H9 (cell line): ENCODE measurements around the gene AACS. TPM values are rescaled to one million over a fixed set of nuclear protein-coding genes. Genes with fewer than 3 reads are reported as not detected.
"Not testable (repeated sequence)": the region's sequence is repeated elsewhere in the genome, so short reads cannot be mapped to it uniquely, and the experiment has no call there.

Experiments
- DNase-seq: peaks from one replicate; pipeline ENCODE4 v3.0.0-alpha.2; 2017
- H2AFZ ChIP-seq: one replicate; pipeline ENCODE4 v1.6.1; 2013; ENCODE audit warnings: mild to moderate bottlenecking, low read length, control low read depth, moderate library complexity
- H2AK5ac ChIP-seq: 2 replicates; pipeline ENCODE4 v1.6.1; 2013; ENCODE audit warnings: low read length, control low read depth, mixed read lengths; ENCODE audit not compliant: insufficient read length
- H2BK120ac ChIP-seq: one replicate; pipeline ENCODE4 v1.6.1; 2013; ENCODE audit warnings: low read depth, mild to moderate bottlenecking, low read length, control low read depth, inconsistent platforms; ENCODE audit not compliant: poor library complexity, severe bottlenecking
- H2BK12ac ChIP-seq: 2 replicates; pipeline ENCODE4 v1.6.1; 2013; ENCODE audit warnings: low read length, control low read depth, mixed read lengths, low read depth; ENCODE audit not compliant: insufficient read length
- H2BK15ac ChIP-seq: 2 replicates; pipeline ENCODE4 v1.6.1; 2013; ENCODE audit warnings: low read depth, low read length, control low read depth
- H2BK20ac ChIP-seq: one replicate; pipeline ENCODE4 v1.6.1; 2013; ENCODE audit warnings: low read depth, mild to moderate bottlenecking, low read length, control low read depth, inconsistent platforms; ENCODE audit not compliant: poor library complexity, severe bottlenecking
- H2BK5ac ChIP-seq: 2 replicates; pipeline ENCODE4 v1.6.1; 2013; ENCODE audit warnings: low read length, control low read depth, mixed read lengths; ENCODE audit not compliant: insufficient read length
- H3K14ac ChIP-seq: 2 replicates; pipeline ENCODE4 v1.6.1; 2013; ENCODE audit warnings: low read length, control low read depth; ENCODE audit not compliant: insufficient read depth
- H3K18ac ChIP-seq: 2 replicates; pipeline ENCODE4 v1.6.1; 2013; ENCODE audit warnings: low read depth, mild to moderate bottlenecking, mixed read lengths, low read length, control low read depth; ENCODE audit not compliant: insufficient read length
- H3K23ac ChIP-seq: 2 replicates; pipeline ENCODE4 v1.6.1; 2013; ENCODE audit warnings: low read length, control low read depth, mixed read lengths, low read depth; ENCODE audit not compliant: insufficient read length
- H3K23me2 ChIP-seq: 2 replicates; pipeline ENCODE4 v1.6.1; 2013; ENCODE audit warnings: low read depth, mild to moderate bottlenecking, mixed read lengths, low read length, control low read depth; ENCODE audit not compliant: insufficient read length, poor library complexity, severe bottlenecking
- H3K27ac ChIP-seq: 2 replicates; pipeline ENCODE4 v1.5.1; 2013; ENCODE audit warnings: low read length, control low read depth, mixed read lengths, low read depth; ENCODE audit not compliant: insufficient read length
- H3K27me3 ChIP-seq: 2 replicates; pipeline ENCODE4 v1.6.1; 2013; ENCODE audit warnings: low read length, control low read depth, inconsistent platforms; ENCODE audit not compliant: insufficient read depth
- H3K4ac ChIP-seq: 2 replicates; pipeline ENCODE4 v1.6.1; 2013; ENCODE audit warnings: low read depth, mild to moderate bottlenecking, control low read depth, inconsistent platforms, low read length, moderate library complexity
- H3K4me1 ChIP-seq: 2 replicates; pipeline ENCODE4 v1.6.1; 2013; ENCODE audit warnings: low read length, control low read depth, inconsistent platforms; ENCODE audit not compliant: insufficient read depth
- H3K4me2 ChIP-seq: 2 replicates; pipeline ENCODE4 v1.6.1; 2013; ENCODE audit warnings: low read length, control low read depth, mixed read lengths; ENCODE audit not compliant: insufficient read length, insufficient read depth
- H3K56ac ChIP-seq: 2 replicates; pipeline ENCODE4 v1.6.1; 2013; ENCODE audit warnings: low read depth, mild to moderate bottlenecking, mixed read lengths, low read length, control low read depth; ENCODE audit not compliant: insufficient read length
- H3K79me1 ChIP-seq: 2 replicates; pipeline ENCODE4 v1.6.1; 2013; ENCODE audit warnings: low read depth, mild to moderate bottlenecking, moderate library complexity, low read length, control low read depth, inconsistent platforms; ENCODE audit not compliant: insufficient read depth, poor library complexity, severe bottlenecking
- H3K79me2 ChIP-seq: 2 replicates; pipeline ENCODE4 v1.6.1; 2013; ENCODE audit warnings: low read length, control low read depth, inconsistent platforms; ENCODE audit not compliant: insufficient read depth
- H3K9ac ChIP-seq: 2 replicates; pipeline ENCODE4 v1.6.1; 2013; ENCODE audit warnings: low read length, control low read depth, mixed read lengths; ENCODE audit not compliant: insufficient read length; ENCODE audit errors: extremely low read depth
- H3K9me3 ChIP-seq: one replicate; pipeline ENCODE4 v1.6.1; 2013; ENCODE audit warnings: low read depth, low read length, inconsistent platforms; ENCODE audit not compliant: control insufficient read depth
- H3T11ph ChIP-seq: one replicate; pipeline ENCODE4 v1.6.1; 2013; ENCODE audit warnings: mild to moderate bottlenecking, low read length, control low read depth, inconsistent platforms
- H4K20me1 ChIP-seq: one replicate; pipeline ENCODE4 v1.6.1; 2013; ENCODE audit not compliant: control insufficient read depth, insufficient read length, insufficient read depth
- H4K5ac ChIP-seq: 2 replicates; pipeline ENCODE4 v1.6.1; 2013; ENCODE audit warnings: low read depth, mild to moderate bottlenecking, mixed read lengths, low read length, control low read depth; ENCODE audit not compliant: insufficient read length
- H4K8ac ChIP-seq: replicated peaks from 2 replicates; pipeline ENCODE4 v1.6.1; 2013; ENCODE audit warnings: low read length, control low read depth, mixed read lengths, low read depth; ENCODE audit not compliant: insufficient read length
- H4K91ac ChIP-seq: 2 replicates; pipeline ENCODE4 v1.6.1; 2013; ENCODE audit warnings: low read depth, mild to moderate bottlenecking, moderate library complexity, mixed read lengths, low read length, control low read depth; ENCODE audit not compliant: insufficient read length
- H3K27ac Mint-ChIP-seq, 3 experiments: 2 replicates in 2 of 3; 3 replicates in 1 of 3; pipeline ENCODE4 v1.8.0; 2020 to 2021; ENCODE audit warnings: mixed read lengths in 3 of 3, mild to moderate bottlenecking in 1 of 3, moderate library complexity in 1 of 3
- H3K27me3 Mint-ChIP-seq: 2 replicates; pipeline ENCODE4 v1.8.0; 2021; ENCODE audit warnings: low read depth, mild to moderate bottlenecking, moderate library complexity, mixed read lengths
- H3K36me3 Mint-ChIP-seq, 3 experiments: 2 replicates in 2 of 3; 3 replicates in 1 of 3; pipeline ENCODE4 v1.8.0; 2020 to 2021; ENCODE audit warnings: low read depth in 3 of 3, mixed read lengths in 3 of 3; ENCODE audit not compliant: insufficient read depth in 1 of 3
- H3K4me1 Mint-ChIP-seq, 2 experiments: 2 replicates each; pipeline ENCODE4 v1.8.0; 2020; ENCODE audit warnings: mixed read lengths in 2 of 2
- H3K4me3 Mint-ChIP-seq, 2 experiments: 2 replicates in 1 of 2; 3 replicates in 1 of 2; pipeline ENCODE4 v1.8.0; 2020 to 2021; ENCODE audit warnings: mild to moderate bottlenecking in 2 of 2, mixed read lengths in 2 of 2, moderate library complexity in 1 of 2
- H3K9me3 Mint-ChIP-seq, 2 experiments: 2 replicates in 1 of 2; 3 replicates in 1 of 2; pipeline ENCODE4 v1.8.0; 2020; ENCODE audit warnings: mild to moderate bottlenecking in 2 of 2, mixed read lengths in 2 of 2, moderate library complexity in 1 of 2
- CTCF ChIP-seq: fragments of 200-600 bp; sonication (generic); conservative IDR thresholded peaks from 3 replicates; pipeline ENCODE4 v1.8.0; 2021; ENCODE audit warnings: antibody characterized with exemption, mild to moderate bottlenecking
- WGBS: extraction: QIAGEN DNeasy Blood & Tissue Kit; methylation state at CpG from one replicate; pipeline ENCODE4 v1.1.7; 2013; ENCODE audit warnings: missing lambda C conversion rate, low lambda C conversion rate, mixed read lengths; ENCODE audit not compliant: insufficient read length; ENCODE audit errors: extremely low coverage; 5-methylcytosine and 5-hydroxymethylcytosine counted together
- total RNA-seq: library from RNA; stranded (reverse); gene quantifications from 2 replicates; pipeline ENCODE4 v1.2.1, GENCODE V29; 2021

AACS gene
- total RNA-seq, 1 experiment from 2014 or later: 35.0 TPM

DNA sequence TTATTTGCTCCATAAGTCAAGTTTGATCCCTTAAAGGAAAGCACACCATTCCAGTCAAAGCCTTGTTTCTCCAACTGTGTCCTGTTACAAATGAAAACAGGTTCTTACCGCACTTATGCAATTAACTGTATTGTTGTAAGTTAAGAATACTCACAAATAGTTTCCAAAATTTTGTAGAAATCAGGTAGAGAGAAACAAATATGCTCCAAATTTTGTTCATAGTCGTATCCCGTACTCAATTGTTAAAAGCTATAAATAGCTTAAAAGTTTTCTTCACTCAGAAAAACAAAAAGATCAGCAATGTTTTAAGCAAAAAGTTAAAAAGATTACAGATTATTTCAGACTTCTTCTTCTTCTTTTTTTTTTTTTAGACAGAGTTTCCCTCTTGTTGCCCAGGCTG, 4.0 kb upstream of the AACS start:
- no peak overlapping the region for H3K23ac ChIP-seq
- H3K9ac ChIP-seq: no peak overlapping the region
- WGBS: no CpG with 5 or more reads among the region's 3 CpGs
- no peak for TF ChIP-seq CTCF
- H3K14ac ChIP-seq: no peak overlapping the region
- H3K9me3 ChIP-seq: no peaks in the 10 kb centered on the region
- H2AK5ac ChIP-seq: no peak overlapping the region
- no peak overlapping the region for H3T11ph ChIP-seq
- no peak overlapping the region for H2BK5ac ChIP-seq
- no peak overlapping the region for H4K91ac ChIP-seq
- Mint-ChIP-seq H3K9me3 (peaks cover 24 to 27% of the 10 kb centered on the region in 2 experiments), H3K27ac (no peak overlapping the region), H3K4me1 (peaks cover 18 to 43% of the 10 kb centered on the region in 2 experiments), H3K4me3 (no peak overlapping the region), H3K36me3 (peaks cover 11 to 28% (median 14%) of the 10 kb centered on the region in 3 experiments), H3K27me3 (peaks cover 2% of the 10 kb centered on the region; the same call in 1 of the 2 replicates)
- H2AFZ ChIP-seq: no peak overlapping the region
- H2BK120ac ChIP-seq: no peak overlapping the region
- no peak for DNase-seq
- H2BK12ac ChIP-seq: no peak overlapping the region
- no peak overlapping the region for H3K4me2 ChIP-seq
- no peak overlapping the region for H2BK15ac ChIP-seq
- no peak overlapping the region for H3K4ac ChIP-seq
- no peaks in the 10 kb centered on the region for H3K27me3 ChIP-seq
- peaks cover 7% of the 10 kb centered on the region; the same call in 1 of the 2 replicates for H3K4me1 ChIP-seq
- H4K5ac ChIP-seq: no peak overlapping the region
- no peak overlapping the region for H4K8ac ChIP-seq
- no peak overlapping the region for H3K27ac ChIP-seq
- peaks cover 2% of the 10 kb centered on the region; the same call in 1 of the 2 replicates for H3K79me2 ChIP-seq
- no peaks in the 10 kb centered on the region for H3K79me1 ChIP-seq
- peaks cover 14% of the 10 kb centered on the region for H3K23me2 ChIP-seq
- H3K56ac ChIP-seq: no peak overlapping the region
- no peaks in the 10 kb centered on the region for H4K20me1 ChIP-seq
- no peak overlapping the region for H2BK20ac ChIP-seq
- no peak overlapping the region for H3K18ac ChIP-seq

DNA sequence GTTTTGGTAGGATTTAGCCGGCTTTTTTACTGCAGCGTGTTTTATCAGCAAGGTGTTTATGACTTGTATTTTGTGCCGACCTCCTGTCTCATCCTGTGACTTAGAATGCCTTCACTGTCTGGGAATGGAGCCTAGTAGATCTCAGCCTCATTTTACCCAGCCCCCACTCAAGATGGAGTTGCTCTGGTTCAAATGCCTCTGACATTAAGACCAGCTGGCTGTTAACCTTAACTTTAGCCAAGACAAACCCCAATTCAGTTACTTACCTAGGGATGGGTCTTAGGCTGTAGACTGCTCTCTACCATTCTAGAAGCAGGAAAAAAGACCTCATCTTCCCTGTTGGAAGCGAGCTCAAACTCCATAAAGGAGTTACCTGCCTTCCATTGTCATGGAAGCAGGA, 1.7 kb upstream of the AACS start:
- not testable (repeated sequence) for H3K4ac ChIP-seq

More for the DNA sequence above, 1.7 kb upstream of the AACS start:
- not testable (repeated sequence) for H3K27me3 ChIP-seq, H2BK12ac ChIP-seq, H3K56ac ChIP-seq, H2BK120ac ChIP-seq, H3K27ac ChIP-seq, H2BK5ac ChIP-seq, H4K8ac ChIP-seq, H4K20me1 ChIP-seq, H3K14ac ChIP-seq, H3K27me3 Mint-ChIP-seq, H2BK20ac ChIP-seq, H3T11ph ChIP-seq, H2BK15ac ChIP-seq, H2AK5ac ChIP-seq, H3K9ac ChIP-seq, H3K27ac Mint-ChIP-seq, H3K18ac ChIP-seq, DNase-seq, H3K9me3 ChIP-seq, H2AFZ ChIP-seq, H3K4me2 ChIP-seq, H4K91ac ChIP-seq, H3K23ac ChIP-seq, H4K5ac ChIP-seq, H3K4me1 ChIP-seq, H3K79me1 ChIP-seq
- Mint-ChIP-seq H3K9me3 (peaks cover 24 to 27% of the 10 kb centered on the region in 2 experiments), H3K36me3 (peaks cover 14 to 32% (median 19%) of the 10 kb centered on the region in 3 experiments), H3K4me3 (0 out of 5 replicates have a peak overlapping the region, but pooled peaks of 1 of the 2 experiments have one; percentile 81), H3K4me1 (peaks cover 34 to 55% of the 10 kb centered on the region in 2 experiments)
- Histone ChIP-seq H3K79me2 (peaks cover 11% of the 10 kb centered on the region; the same call in 1 of the 2 replicates), H3K23me2 (peaks cover 14% of the 10 kb centered on the region)
- WGBS: no CpG with 5 or more reads among the region's 4 CpGs
